Natural killer cell (primary cell): ENCODE measurements around the gene TDRD15. TPM values are rescaled to one million over a fixed set of nuclear protein-coding genes. Genes with fewer than 3 reads are reported as not detected.

ENCODE experiments used
- ATAC-seq, 3 donors: fragments of 150-1000 bp in 2 of 3; fragments of 200-7000 bp in 1 of 3; cut with Tn5 transposase; 1 replicate in 1 of 3; 2 replicates in 2 of 3; pipeline ENCODE4 v1.10.0; 2021; ENCODE audit warnings: mild to moderate bottlenecking in 2 of 3, moderate library complexity in 2 of 3
- DNase-seq, 2 donors: peaks; one replicate each; pipeline versions ENCODE4 v3.0.0 to v3.0.0-alpha.2; 2013 to 2021; ENCODE audit warnings: mixed read lengths in 1 of 2
- H3K27ac ChIP-seq: one replicate; pipeline ENCODE4 v1.5.1; 2013; ENCODE audit warnings: mild to moderate bottlenecking, low read length
- H3K27me3 ChIP-seq: one replicate; pipeline ENCODE4 v1.6.1; 2013; ENCODE audit warnings: low read length; ENCODE audit not compliant: control insufficient read depth, insufficient read depth
- H3K36me3 ChIP-seq: one replicate; pipeline ENCODE4 v1.6.1; 2013; ENCODE audit warnings: low read length; ENCODE audit not compliant: control insufficient read depth, insufficient read depth
- H3K4me1 ChIP-seq: one replicate; pipeline ENCODE4 v1.6.1; 2013; ENCODE audit warnings: low read length; ENCODE audit not compliant: control insufficient read depth, insufficient read depth
- H3K4me3 ChIP-seq: one replicate; pipeline ENCODE4 v1.5.1; 2013; ENCODE audit warnings: low read length
- H3K9me3 ChIP-seq: one replicate; pipeline ENCODE4 v1.6.1; 2013; ENCODE audit warnings: low read length; ENCODE audit not compliant: control insufficient read depth, insufficient read depth
- H3K27ac Mint-ChIP-seq, 2 donors: one replicate each; pipeline ENCODE4 v1.8.0; 2022; ENCODE audit warnings: mild to moderate bottlenecking in 2 of 2, mixed read lengths in 2 of 2, moderate library complexity in 1 of 2
- H3K27me3 Mint-ChIP-seq, 2 donors: one replicate each; pipeline ENCODE4 v1.8.0; 2022; ENCODE audit warnings: low read depth in 2 of 2, mixed read lengths in 2 of 2
- H3K36me3 Mint-ChIP-seq: one replicate; pipeline ENCODE4 v1.8.0; 2022; ENCODE audit warnings: mixed read lengths
- H3K4me1 Mint-ChIP-seq, 2 donors: one replicate each; pipeline ENCODE4 v1.8.0; 2022; ENCODE audit warnings: mixed read lengths in 2 of 2
- H3K4me3 Mint-ChIP-seq: one replicate; pipeline ENCODE4 v1.8.0; 2022; ENCODE audit warnings: mild to moderate bottlenecking, moderate library complexity, mixed read lengths
- H3K9me3 Mint-ChIP-seq, 2 donors: one replicate each; pipeline ENCODE4 v1.8.0; 2022; ENCODE audit warnings: mixed read lengths in 2 of 2
- CTCF ChIP-seq: fragments of 200-600 bp; IDR thresholded peaks from one replicate; pipeline ENCODE4 v1.8.0; 2022; ENCODE audit warnings: antibody characterized with exemption
- WGBS: methylation state at CpG from one replicate; pipeline ENCODE4 v1.1.7; 2013; ENCODE audit warnings: missing lambda C conversion rate; ENCODE audit not compliant: insufficient coverage; 5-methylcytosine and 5-hydroxymethylcytosine counted together
- intact Hi-C: fragments of 100-400 bp; cut with micrococcal nuclease; formaldehyde crosslinking; loops from one replicate; pipeline ENCODE4 v1.14.2; 2022
- total RNA-seq, 4 donors: library from RNA; stranded (reverse); fragments of 120-200 nt in 1 of 4; gene quantifications; one replicate each; pipeline versions ENCODE4 v1.2.3 to v1.2.4, GENCODE V29; 2013 to 2022

TDRD15 gene
- total RNA-seq, 3 donors from 2014 or later (not counting 1 experiment from before 2014, with no cell fraction given) = 0.21 to 0.33 (median 0.27) TPM

- ATAC-seq (no peak), DNase-seq (no peak)
- Histone ChIP-seq H3K36me3 (no peaks in the 10 kb centered on the region), H3K9me3 (no peaks in the 10 kb centered on the region), H3K27me3 (no peaks in the 10 kb centered on the region), H3K4me1 (no peaks in the 10 kb centered on the region), H3K27ac (no peak overlapping the region), H3K4me3 (no peak overlapping the region)
- intact Hi-C loops = no loop called here
- Mint-ChIP-seq H3K27me3 (peaks cover 0 to 18% of the 10 kb centered on the region in 2 donors), H3K4me1 (no peaks in the 10 kb centered on the region), H3K9me3 (no peaks in the 10 kb centered on the region), H3K36me3 (no peaks in the 10 kb centered on the region), H3K4me3 (no peak overlapping the region), H3K27ac (no peak overlapping the region)
- no peak for TF ChIP-seq CTCF
- WGBS = 80% methylated on average over 4 of the region's 5 CpGs
These were observed 8.1 kb downstream of the TDRD15 start for GRCh38 chr2:21131861-21132260.

- H3K9me3 Mint-ChIP-seq = no peaks in the 10 kb centered on the region
- intact Hi-C loops = no loop called here
- H3K4me3 Mint-ChIP-seq = no peak overlapping the region
- H3K4me1 Mint-ChIP-seq = no peaks in the 10 kb centered on the region
- DNase-seq (no peak), ATAC-seq (no peak)
- no peaks in the 10 kb centered on the region for H3K36me3 Mint-ChIP-seq
- no peak for TF ChIP-seq CTCF
- H3K27ac ChIP-seq = no peak overlapping the region
- H3K4me3 ChIP-seq = no peak overlapping the region
- H3K36me3 ChIP-seq = no peaks in the 10 kb centered on the region
- H3K27me3 ChIP-seq = no peaks in the 10 kb centered on the region
- no peaks in the 10 kb centered on the region for H3K9me3 ChIP-seq
- H3K27ac Mint-ChIP-seq = no peak overlapping the region
- H3K27me3 Mint-ChIP-seq = peaks cover 0 to 20% of the 10 kb centered on the region in 2 donors
- H3K4me1 ChIP-seq = no peaks in the 10 kb centered on the region
- 83% methylated on average over 1 of the region's 2 CpGs for WGBS
These were observed 11.8 kb downstream of the TDRD15 start for GRCh38 chr2:21135585-21135984.

- H3K9me3 Mint-ChIP-seq = no peaks in the 10 kb centered on the region
- no peak for TF ChIP-seq CTCF
- H3K36me3 ChIP-seq = no peaks in the 10 kb centered on the region
- no peaks in the 10 kb centered on the region for H3K27me3 ChIP-seq
- H3K36me3 Mint-ChIP-seq = no peaks in the 10 kb centered on the region
- H3K4me1 Mint-ChIP-seq = no peaks in the 10 kb centered on the region
- no peaks in the 10 kb centered on the region for H3K4me1 ChIP-seq
- ATAC-seq (no peak), DNase-seq (no peak)
- no peak overlapping the region for H3K4me3 Mint-ChIP-seq
- no peak overlapping the region for H3K27ac ChIP-seq
- peaks cover 3 to 35% of the 10 kb centered on the region in 2 donors for H3K27me3 Mint-ChIP-seq
- 82% methylated on average over 1 of the region's 2 CpGs for WGBS
- no peak overlapping the region for H3K4me3 ChIP-seq
- no peak overlapping the region for H3K27ac Mint-ChIP-seq
- intact Hi-C loops = no loop called here
- H3K9me3 ChIP-seq = no peaks in the 10 kb centered on the region
These were observed 18.4 kb downstream of the TDRD15 start for GRCh38 chr2:21142149-21142548.

- H3K36me3 ChIP-seq = no peaks in the 10 kb centered on the region
- Mint-ChIP-seq H3K9me3 (no peaks in the 10 kb centered on the region), H3K4me1 (no peaks in the 10 kb centered on the region), H3K27ac (no peak overlapping the region), H3K4me3 (no peak overlapping the region), H3K27me3 (peaks cover 3 to 21% of the 10 kb centered on the region in 2 donors), H3K36me3 (no peaks in the 10 kb centered on the region)
- WGBS = 92% methylated on average over 2 of the region's 2 CpGs
- intact Hi-C loops = no loop called here
- no peak for ATAC-seq
- no peaks in the 10 kb centered on the region for H3K9me3 ChIP-seq
- DNase-seq = no peak
- TF ChIP-seq CTCF = no peak
- H3K4me1 ChIP-seq = no peaks in the 10 kb centered on the region
- H3K27me3 ChIP-seq = no peaks in the 10 kb centered on the region
- H3K27ac ChIP-seq = no peak overlapping the region
- no peak overlapping the region for H3K4me3 ChIP-seq
These were observed 22.9 kb downstream of the TDRD15 start for GRCh38 chr2:21146638-21147037.
